HG02885 (cell line): ENCODE data around the gene INTS15.
"Not testable (repeated sequence)": the region's sequence is repeated elsewhere in the genome, so short reads cannot be mapped to it uniquely, and the experiment has no call there.

Experiments used
- ATAC-seq: cut with Tn5 transposase; IDR thresholded peaks from one replicate; pipeline ENCODE4 v1.9.1; 2021; ENCODE audit warnings: mild to moderate bottlenecking; ENCODE audit not compliant: unreplicated experiment, poor library complexity

Gene INTS15

DNA sequence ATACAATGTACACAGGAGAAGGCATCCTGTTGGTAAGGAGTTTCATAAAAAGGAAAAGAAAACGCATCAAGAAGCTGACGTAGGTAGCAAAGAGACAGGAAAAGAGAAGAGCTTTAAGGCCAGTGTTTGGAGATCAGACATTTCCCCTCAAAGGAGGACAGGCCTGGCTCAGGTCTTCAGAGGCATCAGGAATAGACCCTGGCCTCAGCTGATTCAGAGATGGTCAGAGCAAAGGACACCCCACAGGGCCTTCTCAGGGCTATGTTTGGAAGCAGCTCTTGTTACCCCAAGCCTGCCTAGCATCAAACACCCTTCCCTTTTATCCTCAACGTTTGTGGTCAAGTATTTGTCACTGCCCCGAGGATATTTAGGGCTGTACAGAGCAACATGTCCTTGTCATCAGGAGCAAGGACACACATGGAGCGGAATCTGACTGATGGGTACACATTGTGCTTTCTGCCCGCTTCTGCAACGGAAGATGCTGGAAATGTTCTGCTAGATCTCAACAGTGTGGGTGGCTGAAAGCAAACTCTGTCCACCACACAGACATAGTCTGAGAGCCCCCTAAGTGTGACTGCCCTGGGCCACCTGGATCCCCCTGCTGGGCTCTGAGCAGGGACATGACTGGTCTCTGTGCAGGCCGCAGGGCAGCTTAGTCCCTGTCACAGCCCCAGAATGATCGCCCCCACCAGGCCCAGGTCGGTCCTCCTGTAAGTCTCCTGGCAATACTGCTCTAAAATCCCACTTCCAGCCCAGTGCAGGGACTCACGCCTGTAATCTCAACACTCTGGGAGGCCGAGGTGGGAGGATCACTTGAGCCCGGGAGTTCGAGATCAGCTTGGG lies 13.6 kb upstream of the INTS15 start:
- no peak for ATAC-seq

DNA sequence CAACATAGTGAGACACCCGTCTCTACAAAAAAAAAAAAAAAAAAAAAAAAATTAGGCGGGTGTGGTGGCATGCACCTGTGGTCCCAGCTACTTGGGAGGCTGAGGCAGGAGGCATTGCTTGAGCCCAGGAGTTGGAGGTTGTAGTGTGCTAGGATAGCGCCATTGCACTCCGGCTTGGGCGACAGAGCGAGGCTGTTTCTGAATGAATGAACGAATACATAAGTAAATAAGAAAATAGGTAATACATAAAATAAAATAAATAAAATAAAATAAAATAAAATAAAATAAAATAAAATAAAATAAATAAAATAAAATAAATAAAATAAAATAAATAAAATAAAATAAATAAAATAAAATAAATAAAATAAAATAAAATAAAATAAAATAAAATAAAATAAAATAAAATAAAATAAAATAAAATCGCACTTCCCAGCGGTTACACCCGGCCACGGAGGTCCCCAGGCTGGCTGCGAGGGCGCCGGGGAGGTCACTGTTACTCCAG lies 12.9 kb upstream of the INTS15 start:
- not testable (repeated sequence) for ATAC-seq

DNA sequence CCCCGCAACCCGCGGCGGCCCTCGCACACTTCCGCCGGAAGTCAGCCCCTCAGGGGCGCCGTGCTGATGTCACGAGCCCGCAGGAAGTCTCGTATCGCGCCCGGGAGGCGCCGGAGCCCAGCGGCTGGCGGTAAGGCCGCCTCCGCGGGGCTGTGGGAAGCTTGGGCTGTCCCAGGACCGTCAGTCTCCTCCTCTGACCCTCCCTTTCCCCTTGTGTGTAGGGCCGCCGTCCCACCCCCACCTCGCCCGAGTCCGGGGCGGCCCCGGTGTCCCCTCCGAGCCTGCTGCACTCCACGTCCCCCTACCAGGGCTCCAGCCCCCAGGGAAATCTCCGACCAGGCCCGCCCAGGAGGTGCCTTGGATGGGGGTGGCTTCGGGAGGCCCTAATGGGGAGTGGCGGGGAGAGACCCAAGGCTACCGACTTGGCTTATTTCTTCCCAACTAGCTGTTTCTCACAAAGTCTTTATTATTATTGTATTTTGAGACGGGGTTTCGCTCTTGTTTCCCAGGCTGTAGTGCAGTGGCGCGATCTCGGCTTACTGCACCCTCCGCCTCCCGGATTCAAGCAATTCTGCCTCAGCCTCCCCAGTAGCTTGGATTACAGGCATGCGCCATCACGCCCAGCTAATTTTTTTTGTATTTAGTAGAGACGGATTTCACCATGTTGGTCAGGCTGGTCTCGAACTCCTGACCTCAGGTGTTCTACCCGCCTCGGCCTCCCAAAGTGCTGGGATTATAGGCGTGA lies 12.3 kb upstream of the INTS15 start, which contains the start of gene ZDHHC4:
Gene ZDHHC4, plus strand, starts transcription at position 86 of the 745 bp plus-strand sequence. CDS start 3,108 bp downstream, outside the sequence.
- peak; percentile 96 for ATAC-seq

DNA sequence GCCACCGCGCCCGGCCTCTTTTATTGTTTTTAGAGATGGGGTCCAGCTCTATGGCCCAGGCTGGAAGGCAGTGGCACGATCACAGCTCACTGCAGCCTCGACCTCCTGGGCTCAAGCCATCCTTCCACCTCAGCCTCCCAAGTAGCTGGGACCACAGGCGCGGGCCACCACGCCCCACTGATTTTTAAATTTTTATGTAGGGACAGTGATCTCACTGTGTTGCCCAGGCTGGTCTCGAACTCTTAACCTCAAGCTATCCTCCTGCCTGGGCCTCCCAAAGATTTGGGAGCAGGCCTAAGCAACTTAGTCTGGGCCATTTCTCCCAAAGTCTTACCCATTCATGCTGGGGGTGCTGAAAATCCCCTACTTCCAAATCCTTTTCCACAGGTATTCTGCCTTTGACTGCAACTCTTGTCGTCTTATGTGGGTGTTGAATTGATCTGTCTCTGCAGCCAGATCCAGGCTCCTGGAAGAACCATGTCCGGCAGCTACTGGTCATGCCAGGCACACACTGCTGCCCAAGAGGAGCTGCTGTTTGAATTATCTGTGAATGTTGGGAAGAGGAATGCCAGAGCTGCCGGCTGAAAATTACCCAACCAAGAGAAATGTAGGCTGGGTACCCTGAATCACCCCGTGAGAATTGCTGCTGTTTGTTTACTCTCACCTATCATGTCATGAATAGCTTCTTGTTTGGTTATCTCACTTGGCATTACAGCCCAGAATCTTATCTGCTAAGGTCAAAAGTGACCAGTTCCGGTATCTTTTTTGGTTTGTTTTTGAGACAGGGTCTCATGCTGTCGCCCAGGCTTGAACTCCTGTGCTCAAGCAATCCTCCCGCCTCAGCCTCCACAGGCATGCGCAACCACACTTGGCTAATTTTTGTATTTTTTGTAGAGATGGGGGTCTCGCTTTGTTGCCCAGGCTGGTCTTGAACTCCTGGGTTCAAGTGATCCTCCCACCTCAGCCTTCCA lies 11.4 kb upstream of the INTS15 start:
- ATAC-seq, result no peak

DNA sequence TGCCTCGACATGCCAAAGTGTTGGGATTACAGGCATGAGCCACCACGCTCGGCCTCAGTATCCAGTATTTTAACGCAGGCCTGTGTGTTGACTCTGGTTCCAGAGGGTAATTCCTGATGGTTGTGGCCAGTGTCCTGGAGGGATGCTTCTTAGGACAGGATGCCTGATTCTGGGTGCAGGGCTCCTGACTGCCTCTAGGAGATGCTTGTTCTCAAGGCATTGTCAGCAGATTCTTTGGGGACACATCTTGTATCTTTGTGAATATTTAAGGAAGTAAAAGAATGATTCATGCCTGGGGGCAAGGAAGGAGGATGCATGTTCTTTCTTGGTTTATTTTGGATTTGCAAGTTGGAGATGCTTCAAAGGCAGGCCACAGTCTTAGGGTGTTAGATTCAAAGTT lies 10.4 kb upstream of the INTS15 start:
- no peak for ATAC-seq

DNA sequence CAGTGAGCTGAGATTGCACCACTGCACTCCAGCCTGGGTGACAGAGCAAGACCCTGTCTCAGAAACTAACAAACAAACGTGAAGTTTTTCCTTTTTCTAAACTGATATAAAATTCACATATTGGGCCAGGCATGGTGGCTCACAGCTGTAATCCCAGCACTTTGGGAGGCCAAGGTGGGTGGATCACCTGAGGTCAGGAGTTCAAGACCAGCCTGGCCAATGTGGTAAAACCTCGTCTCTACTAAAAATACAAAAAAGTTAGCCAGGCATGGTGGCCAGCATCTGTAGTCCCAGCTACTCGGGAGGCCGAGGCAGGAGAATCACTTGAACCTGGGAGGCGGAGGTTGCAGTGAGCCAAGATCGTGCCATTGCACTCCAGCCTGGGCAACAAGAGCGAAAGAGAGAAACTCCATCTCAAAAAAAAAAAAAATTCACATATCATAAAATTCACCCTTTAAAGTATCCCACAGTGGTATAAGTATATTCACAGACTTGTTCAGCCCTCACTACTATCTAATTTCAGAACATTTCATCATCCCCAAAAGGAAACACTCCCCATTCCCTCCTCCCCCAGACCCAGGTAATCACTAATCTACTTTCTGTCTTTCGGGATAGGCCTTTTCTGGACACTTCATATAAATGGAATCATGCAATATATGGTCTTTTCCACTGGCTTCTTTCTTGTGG lies 3.9 kb upstream of the INTS15 start:
- not testable (repeated sequence) for ATAC-seq

DNA sequence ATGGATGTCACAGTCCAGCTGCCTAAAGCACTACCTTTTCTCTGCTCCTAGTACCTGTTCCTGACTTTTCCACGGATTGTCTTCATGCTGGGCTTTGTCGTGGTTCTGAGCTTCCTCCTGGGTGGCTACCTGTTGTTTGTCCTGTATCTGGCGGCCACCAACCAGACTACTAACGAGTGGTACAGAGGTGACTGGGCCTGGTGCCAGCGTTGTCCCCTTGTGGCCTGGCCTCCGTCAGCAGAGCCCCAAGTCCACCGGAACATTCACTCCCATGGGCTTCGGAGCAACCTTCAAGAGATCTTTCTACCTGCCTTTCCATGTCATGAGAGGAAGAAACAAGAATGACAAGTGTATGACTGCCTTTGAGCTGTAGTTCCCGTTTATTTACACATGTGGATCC lies 1.3 kb upstream of the INTS15 start:
- no peak for ATAC-seq

DNA sequence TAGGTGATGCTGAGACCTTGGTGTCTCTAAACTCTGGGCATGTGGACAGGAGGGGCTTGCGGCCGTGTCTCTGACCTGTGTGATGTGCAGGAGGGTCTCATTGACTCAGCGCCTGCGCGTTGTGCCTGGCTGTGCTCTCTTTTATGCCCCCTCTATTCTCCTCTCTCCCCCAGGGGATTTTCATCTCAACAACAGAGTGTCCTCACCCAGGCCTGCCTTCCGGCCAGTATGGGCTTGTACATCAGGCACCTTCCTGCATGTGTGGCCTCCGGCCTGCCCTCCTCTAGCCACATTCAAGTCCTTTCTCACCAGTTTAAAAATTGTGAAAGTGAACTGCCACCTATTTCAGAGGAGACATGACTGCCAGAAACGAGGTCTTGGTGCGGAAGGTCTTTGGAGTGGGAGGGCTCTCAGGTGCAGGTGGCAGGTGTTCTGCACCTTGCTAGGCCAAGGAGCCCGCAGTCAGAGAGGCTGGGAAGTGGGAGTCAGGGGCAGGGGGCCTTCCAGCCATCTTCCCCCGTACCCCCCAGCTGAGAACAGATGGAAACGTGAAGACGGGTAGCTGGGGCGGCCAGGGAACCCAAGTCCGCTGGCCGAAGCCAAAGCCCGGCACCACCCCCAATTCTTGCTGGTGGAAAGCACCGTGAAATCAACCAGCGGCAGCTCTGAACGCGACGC lies 531 bp upstream of the INTS15 start:
- no peak for ATAC-seq

DNA sequence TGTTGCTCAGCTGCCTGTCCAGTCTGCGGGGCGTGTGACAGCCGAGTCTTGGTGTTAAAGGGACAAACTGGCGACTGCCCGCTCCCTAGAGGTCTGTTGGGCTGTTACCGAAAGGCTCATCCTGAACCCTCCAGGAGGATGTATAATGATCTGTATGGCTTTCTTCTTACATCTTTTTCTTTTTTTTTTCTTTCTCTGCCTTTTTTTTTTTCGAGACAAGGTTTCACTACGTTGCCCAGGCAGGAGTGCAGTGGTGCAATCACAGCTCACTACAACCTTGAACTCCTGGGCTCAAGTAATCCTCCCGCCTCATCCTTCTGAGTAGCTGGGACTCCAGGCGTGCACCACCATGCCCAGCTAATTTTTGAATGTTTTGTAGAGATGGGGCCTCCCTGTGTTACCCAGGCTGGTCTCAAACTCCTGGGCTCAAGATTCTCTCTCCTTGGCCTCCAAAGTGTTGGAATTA lies 857 bp downstream of the INTS15 start:
- ATAC-seq, result no peak

DNA sequence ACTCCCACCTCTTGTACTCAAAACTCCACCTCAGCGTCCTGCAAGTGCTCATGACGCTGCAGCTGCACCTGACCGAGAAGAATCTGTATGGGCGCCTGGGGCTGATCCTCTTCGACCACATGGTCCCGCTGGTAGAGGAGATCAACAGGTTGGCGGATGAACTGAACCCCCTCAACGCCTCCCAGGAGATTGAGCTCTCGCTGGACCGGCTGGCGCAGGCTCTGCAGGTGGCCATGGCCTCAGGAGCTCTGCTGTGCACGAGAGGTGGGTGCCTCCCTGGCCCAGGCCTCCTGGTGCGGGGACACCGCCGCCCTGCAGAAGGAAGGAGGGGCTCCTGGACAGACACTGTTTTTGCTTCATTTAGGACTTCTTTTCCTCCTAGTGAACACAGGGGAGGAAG lies 10.3 kb downstream of the INTS15 start:
- ATAC-seq, result no peak

DNA sequence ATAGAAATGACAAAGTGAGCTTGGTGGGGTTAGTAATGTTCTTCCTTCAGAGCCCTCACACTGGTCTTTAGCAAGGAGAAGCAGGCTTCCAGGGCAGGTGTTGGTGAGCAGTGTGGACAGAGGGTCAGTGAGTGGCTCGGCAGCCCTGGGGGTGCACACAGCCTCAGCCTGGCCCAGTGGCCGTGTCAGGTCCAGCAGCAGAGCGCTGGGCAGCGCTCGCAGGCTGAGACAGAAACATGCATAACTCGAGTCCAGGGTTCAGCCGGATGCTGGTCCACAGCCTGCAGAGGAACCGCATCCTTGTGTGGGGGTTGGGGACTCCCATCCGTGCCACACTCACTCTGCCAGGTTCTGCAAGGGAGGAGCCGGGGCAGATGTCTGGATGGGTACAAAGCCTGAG lies 14.6 kb downstream of the INTS15 start:
- ATAC-seq, result no peak

DNA sequence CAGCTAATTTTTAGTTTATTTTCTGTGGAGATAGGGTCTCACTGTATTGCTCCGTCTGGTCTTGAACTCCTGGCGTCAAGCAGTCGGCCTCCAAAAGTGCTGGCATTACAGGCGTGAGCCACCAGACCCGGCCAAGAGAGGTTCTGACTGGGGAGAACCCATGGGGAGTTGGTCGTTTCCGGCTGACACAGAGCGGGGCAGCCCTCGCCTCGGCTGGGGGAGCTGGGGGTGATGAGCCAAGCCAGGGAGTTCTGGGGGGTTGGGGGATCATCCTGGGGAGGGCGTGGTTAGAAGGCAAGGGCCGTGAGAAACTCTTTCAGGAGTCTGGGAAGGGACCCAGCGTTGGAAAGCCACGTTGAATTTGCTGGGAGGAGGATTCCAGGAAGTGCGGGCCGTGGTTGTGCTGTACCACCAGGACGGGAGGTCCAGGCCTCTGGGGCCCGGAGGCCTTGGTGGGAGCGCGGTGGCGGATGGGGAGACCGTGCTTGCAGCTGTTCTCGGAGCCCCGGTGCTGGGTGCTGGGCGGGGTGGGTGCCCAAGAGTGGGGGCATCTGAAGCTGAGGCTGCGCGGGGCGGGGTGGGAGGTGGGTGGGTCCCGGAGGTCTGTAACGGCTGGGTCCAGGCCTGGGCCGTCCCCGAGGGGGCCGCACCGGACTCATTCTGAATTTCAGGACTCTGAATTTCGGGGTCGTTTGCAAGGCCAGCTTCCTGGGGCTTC lies 17.2 kb downstream of the INTS15 start:
- ATAC-seq, result no peak

DNA sequence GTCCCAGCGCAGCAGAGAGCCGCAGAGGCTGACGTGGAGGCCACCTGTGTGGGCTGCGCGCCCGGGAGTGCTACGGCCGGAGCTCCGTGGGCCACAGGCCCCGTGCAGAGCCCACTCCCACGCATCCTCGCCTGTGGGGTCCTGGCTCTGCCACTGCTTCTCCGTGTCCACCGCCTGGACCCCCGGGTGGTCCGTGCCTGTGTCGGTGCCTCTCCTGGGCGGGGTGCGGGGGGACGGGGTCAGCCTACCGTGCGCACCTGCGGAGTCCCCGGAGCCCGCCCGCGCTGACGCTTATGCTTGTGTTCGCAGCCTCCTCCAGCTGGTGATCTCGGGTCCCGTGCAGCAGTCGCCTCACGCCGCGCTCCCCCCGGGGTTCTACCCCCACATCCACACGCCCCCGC lies 17.8 kb downstream of the INTS15 start:
- no peak for ATAC-seq

DNA sequence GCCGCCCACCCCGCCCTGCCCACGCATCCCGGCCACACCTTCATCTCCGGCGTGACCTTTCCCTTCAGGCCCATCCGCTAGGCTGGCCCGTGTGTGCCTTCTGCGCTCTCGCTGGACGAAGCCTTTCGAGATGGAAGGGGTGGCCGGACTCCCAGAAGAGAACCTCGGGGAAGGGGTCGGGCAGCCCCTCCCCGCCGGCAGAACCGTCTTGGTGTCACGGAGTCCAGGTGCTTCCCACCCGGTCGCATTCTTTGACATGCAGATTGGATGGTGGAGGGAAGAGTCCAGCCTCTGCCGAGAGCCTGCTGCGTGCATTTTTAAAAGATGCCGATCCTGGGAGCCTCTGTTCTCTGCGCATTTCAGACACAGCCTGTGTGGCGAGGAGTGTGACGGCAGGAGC lies 18.3 kb downstream of the INTS15 start:
- ATAC-seq, result no peak

DNA sequence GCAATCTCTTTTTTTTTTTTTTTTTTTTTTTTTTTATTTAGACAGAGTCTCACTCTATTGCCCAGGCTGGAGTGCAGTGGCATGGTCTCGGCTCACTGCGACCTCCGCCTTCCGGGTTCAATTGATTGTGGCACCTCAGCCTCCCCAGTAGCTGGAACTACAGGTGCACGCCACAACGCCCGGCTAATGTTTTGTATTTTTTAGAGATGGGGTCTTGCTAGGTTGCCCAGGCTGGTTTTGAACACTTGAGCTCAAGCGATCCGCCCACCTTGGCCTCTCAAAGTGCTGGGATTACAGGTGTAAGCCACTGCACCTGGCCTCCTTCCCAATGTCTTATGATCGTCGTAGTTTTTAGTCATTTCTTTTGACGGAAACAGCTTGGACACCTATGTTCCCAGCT lies 19.0 kb downstream of the INTS15 start:
- no peak for ATAC-seq

DNA sequence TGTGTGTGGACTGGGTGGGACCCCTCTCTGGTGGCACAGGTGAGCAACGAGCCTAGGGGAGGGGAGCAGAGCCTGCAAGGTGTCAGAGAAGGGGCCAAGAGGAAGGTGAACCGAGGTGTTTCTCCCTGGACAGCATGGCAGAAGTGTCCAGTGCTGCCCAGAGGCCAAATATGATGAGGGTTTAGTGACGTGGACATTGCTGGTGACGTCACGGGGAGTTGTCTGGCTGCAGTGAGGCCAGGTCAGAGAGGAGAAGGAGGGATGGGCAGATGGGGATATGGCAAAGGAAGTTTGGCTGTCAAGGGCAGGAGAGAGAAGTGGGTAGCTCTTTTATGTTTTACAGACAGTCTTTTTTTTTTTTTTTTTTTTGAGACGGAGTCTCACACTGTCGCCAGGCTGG lies 23.0 kb downstream of the INTS15 start:
- ATAC-seq, result no peak

DNA sequence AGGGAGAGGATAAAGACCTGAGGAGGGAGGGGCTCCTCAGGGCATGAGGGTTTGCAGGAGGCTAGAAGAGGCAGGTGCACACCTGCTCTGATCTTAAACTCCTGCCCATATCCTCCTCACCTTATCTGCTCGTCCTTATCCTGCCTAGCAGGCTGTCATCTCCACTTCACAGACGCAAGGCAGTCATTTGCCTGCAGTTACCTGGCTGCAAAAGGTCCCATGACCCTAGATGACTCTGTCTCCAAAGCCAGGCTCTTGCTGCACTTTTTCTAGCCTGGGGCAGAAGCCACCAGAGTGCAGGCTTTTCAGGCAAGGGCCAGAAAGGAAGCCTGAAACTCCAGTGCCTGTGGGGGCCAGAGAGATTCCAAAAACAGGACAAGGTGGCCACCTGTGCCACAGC lies 23.9 kb downstream of the INTS15 start:
- no peak for ATAC-seq

DNA sequence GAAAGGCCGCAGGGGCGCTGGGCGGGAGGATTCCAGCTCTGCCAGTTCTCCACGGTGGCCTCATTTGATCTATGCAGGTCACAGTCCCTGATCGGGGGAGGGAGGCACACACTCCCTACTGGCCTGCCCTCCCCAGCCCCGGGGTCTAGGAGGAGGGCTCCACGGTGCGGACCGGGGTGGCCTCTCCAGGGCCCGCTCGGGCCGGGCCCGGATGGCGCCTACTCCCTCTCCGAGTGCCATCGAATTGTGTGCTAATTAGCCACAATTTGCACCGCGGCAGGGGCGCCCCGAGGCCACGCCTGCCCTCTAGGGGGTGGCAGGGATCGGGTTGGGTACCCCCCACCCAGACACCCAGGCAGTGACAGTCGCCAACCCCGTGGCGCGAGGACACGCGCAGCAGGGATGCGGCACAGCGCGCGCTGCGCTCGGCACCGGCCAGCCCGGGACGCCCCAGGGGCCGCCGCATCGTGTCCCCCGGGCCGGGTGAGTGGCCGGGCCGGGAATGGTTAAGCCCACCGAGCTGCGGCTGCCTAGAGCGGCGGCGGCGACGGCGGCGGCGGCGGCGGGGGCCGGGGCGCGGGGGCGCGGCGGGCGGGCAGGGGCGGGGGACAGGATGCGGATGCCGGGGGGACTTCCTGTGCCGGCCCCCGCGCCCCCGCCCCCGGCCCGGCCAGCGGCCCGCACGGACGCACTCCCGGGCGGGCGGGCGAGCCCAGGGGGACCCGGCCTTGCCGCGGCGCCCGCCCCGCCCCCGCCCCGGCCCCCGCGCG lies 25.3 kb downstream of the INTS15 start, which contains the start of gene ZNF853:
Gene ZNF853, plus strand, starts transcription at position 658 of the 770 bp plus-strand sequence. CDS start 565 bp downstream, outside the sequence.
- no peak for ATAC-seq
